ENCODE data around the gene LRRC61.
"Not testable (repeated sequence)": the region's sequence is repeated elsewhere in the genome, so short reads cannot be mapped to it uniquely, and the experiment has no call there.

LRRC61 gene

DNA sequence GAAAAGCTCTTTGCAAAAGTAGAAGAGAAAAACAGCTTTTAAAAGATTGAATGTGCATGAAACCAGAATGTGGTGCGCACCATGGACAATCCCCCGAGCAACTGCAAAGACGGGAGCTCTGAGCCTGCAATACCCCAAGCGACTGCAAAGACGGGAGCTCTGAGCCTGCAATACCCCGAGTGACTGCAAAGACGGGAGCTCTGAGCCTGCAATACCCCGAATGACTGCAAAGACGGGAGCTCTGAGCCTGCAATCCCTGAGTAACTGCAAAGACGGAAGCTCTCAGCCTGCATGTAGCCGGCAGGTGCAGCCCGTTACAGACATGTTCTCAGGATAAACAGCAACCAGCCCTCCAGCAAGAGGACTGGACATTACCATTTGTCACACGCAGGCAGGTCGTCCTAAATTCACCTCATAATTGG, 62.2 kb downstream of the LRRC61 start:
- no peak overlapping the region for H3K4me3 ChIP-seq (ENCODE audit: low read length)
- TF ChIP-seq, protein P1, sequence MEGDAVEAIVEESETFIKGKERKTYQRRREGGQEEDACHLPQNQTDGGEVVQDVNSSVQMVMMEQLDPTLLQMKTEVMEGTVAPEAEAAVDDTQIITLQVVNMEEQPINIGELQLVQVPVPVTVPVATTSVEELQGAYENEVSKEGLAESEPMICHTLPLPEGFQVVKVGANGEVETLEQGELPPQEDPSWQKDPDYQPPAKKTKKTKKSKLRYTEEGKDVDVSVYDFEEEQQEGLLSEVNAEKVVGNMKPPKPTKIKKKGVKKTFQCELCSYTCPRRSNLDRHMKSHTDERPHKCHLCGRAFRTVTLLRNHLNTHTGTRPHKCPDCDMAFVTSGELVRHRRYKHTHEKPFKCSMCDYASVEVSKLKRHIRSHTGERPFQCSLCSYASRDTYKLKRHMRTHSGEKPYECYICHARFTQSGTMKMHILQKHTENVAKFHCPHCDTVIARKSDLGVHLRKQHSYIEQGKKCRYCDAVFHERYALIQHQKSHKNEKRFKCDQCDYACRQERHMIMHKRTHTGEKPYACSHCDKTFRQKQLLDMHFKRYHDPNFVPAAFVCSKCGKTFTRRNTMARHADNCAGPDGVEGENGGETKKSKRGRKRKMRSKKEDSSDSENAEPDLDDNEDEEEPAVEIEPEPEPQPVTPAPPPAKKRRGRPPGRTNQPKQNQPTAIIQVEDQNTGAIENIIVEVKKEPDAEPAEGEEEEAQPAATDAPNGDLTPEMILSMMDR (IDR thresholded peaks at IDR 0.05; ENCODE audit: insufficient read depth, low read depth, low read length, missing control alignments): no peak
- no peak for DNase-seq (ENCODE audit: low read depth)

DNA sequence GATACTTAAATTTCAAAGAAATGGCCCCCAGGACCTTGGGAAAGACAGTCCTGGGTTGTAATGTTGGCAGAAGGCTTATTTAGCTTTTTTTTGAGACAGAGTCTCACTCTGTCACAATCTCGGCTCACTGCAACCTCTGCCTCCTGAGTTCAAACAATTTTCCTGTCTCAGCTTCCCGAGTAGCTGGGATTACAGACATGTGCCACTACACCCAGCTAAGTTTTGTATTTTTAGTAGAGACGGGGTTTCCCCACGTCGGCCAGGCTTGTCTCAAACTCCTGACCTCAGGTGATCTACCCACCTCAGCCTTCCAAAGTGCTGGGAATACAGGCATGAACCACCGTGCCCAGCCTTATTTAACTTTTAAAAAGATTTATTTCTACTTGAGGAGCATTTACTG, 62.7 kb downstream of the LRRC61 start:
- not testable (repeated sequence) for DNase-seq (ENCODE audit: low read depth); H3K4me3 ChIP-seq (ENCODE audit: low read length)

Measured in epithelial cell of esophagus (primary cell).